Fibroblast of lung (primary cell): Measurements from ENCODE around the gene HIVEP3.

ENCODE experiments used
- EZH2 ChIP-seq: IDR thresholded peaks from 2 replicates; pipeline ENCODE4 v1.5.1; 2012; ENCODE audit warnings: low read length, control low read depth, mild to moderate bottlenecking; ENCODE audit errors: missing control alignments
- TF ChIP-seq, protein P1 (sequence below), 2 donors: IDR thresholded peaks in 1 of 2; conservative IDR thresholded peaks in 1 of 2; 1 replicate in 1 of 2; 2 replicates in 1 of 2; pipeline ENCODE4 v1.5.1; 2011 to 2012; ENCODE audit warnings: low read length in 2 of 2, control low read depth in 1 of 2, inconsistent platforms in 1 of 2, low read depth in 1 of 2, mild to moderate bottlenecking in 1 of 2

GRCh38 chr1:41582004-41582325, 336.8 kb downstream of the HIVEP3 start:
- no peak for TF ChIP-seq EZH2
- TF ChIP-seq, protein P1, sequence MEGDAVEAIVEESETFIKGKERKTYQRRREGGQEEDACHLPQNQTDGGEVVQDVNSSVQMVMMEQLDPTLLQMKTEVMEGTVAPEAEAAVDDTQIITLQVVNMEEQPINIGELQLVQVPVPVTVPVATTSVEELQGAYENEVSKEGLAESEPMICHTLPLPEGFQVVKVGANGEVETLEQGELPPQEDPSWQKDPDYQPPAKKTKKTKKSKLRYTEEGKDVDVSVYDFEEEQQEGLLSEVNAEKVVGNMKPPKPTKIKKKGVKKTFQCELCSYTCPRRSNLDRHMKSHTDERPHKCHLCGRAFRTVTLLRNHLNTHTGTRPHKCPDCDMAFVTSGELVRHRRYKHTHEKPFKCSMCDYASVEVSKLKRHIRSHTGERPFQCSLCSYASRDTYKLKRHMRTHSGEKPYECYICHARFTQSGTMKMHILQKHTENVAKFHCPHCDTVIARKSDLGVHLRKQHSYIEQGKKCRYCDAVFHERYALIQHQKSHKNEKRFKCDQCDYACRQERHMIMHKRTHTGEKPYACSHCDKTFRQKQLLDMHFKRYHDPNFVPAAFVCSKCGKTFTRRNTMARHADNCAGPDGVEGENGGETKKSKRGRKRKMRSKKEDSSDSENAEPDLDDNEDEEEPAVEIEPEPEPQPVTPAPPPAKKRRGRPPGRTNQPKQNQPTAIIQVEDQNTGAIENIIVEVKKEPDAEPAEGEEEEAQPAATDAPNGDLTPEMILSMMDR (conservative IDR thresholded peaks at IDR 0.05 in 1 of 2, IDR thresholded peaks at IDR 0.05 in 1 of 2; ENCODE audit: low read depth in 1 of 2, low read length in 2 of 2), result no peak
